Neural progenitor cell (in vitro differentiated cells): Measurements from ENCODE around the gene RPS26. TPM values are rescaled to one million over a fixed set of nuclear protein-coding genes. Genes with fewer than 3 reads are reported as not detected.

ENCODE experiments used
- DNase-seq: peaks from one replicate; pipeline ENCODE4 v3.0.0-alpha.2; 2016; ENCODE audit warnings: low spot score
- H2AFZ ChIP-seq: fragments of 200-600 bp; sonication (generic); replicated peaks from 2 replicates; pipeline ENCODE4 v1.6.1; 2016; ENCODE audit warnings: antibody characterized with exemption
- H3F3A ChIP-seq: fragments of 200-600 bp; sonication (generic); 2 replicates; pipeline ENCODE4 v1.6.1; 2016; ENCODE audit warnings: antibody characterized with exemption, low read depth
- H3K27ac ChIP-seq: fragments of 200-600 bp; sonication (generic); 2 replicates; pipeline ENCODE4 v1.5.1; 2016; ENCODE audit warnings: mild to moderate bottlenecking
- H3K27me3 ChIP-seq: fragments of 200-600 bp; sonication (generic); 2 replicates; pipeline ENCODE4 v1.6.1; 2016; ENCODE audit warnings: mild to moderate bottlenecking, moderate library complexity
- H3K36me3 ChIP-seq: fragments of 200-600 bp; sonication (generic); 2 replicates; pipeline ENCODE4 v1.5.1; 2016
- H3K4me1 ChIP-seq: fragments of 200-600 bp; sonication (generic); 2 replicates; pipeline ENCODE4 v1.6.1; 2016; ENCODE audit warnings: mixed run types
- H3K4me2 ChIP-seq: fragments of 200-600 bp; sonication (generic); 2 replicates; pipeline ENCODE4 v1.6.1; 2016
- H3K4me3 ChIP-seq: fragments of 200-600 bp; sonication (generic); 2 replicates; pipeline ENCODE4 v1.5.1; 2016
- H3K79me2 ChIP-seq: fragments of 200-600 bp; sonication (generic); 2 replicates; pipeline ENCODE4 v1.6.1; 2016; ENCODE audit warnings: low read depth
- H3K9ac ChIP-seq: fragments of 200-600 bp; sonication (generic); 2 replicates; pipeline ENCODE4 v1.6.1; 2016
- H3K9me3 ChIP-seq: fragments of 200-600 bp; sonication (generic); 2 replicates; pipeline ENCODE4 v1.5.1; 2016; ENCODE audit warnings: low read depth
- H4K20me1 ChIP-seq: fragments of 200-600 bp; sonication (generic); 2 replicates; pipeline ENCODE4 v1.6.1; 2016; ENCODE audit warnings: low read depth
- H3K27ac Mint-ChIP-seq: 3 replicates; pipeline ENCODE4 v1.8.0; 2021; ENCODE audit warnings: mixed read lengths
- H3K27me3 Mint-ChIP-seq: 2 replicates; pipeline ENCODE4 v1.8.0; 2022; ENCODE audit warnings: low read depth, mild to moderate bottlenecking, inconsistent platforms, moderate library complexity, mixed read lengths; ENCODE audit not compliant: insufficient read depth
- H3K36me3 Mint-ChIP-seq: 3 replicates; pipeline ENCODE4 v1.8.0; 2021; ENCODE audit warnings: mixed read lengths
- H3K4me1 Mint-ChIP-seq: 3 replicates; pipeline ENCODE4 v1.8.0; 2021; ENCODE audit warnings: mixed read lengths
- H3K4me3 Mint-ChIP-seq: 3 replicates; pipeline ENCODE4 v1.8.0; 2021; ENCODE audit warnings: mild to moderate bottlenecking, moderate library complexity, mixed read lengths
- H3K9me3 Mint-ChIP-seq: 3 replicates; pipeline ENCODE4 v1.8.0; 2020; ENCODE audit warnings: mixed read lengths
- CTCF ChIP-seq: fragments of 200-600 bp; sonication (generic); IDR thresholded peaks from 2 replicates; pipeline ENCODE4 v1.5.1; 2017; ENCODE audit warnings: antibody characterized with exemption, mild to moderate bottlenecking
- EZH2 ChIP-seq: fragments of 200-600 bp; sonication (generic); IDR thresholded peaks from 2 replicates; pipeline ENCODE4 v1.6.1; 2017; ENCODE audit warnings: antibody characterized with exemption, mild to moderate bottlenecking, moderate library complexity
- EZH2phosphoT487 ChIP-seq: fragments of 200-600 bp; sonication (generic); IDR thresholded peaks from 2 replicates; pipeline ENCODE4 v1.6.1; 2017; ENCODE audit warnings: antibody characterized with exemption
- total RNA-seq: library from RNA; depleted of rRNA; stranded (reverse); fragments of >200 nt; gene quantifications from 2 replicates; pipeline ENCODE4 v1.2.3, GENCODE V29; 2015; ENCODE audit warnings: low replicate concordance

RPS26 gene
- total RNA-seq, 1 donor from 2014 or later: 721 TPM

GRCh38 chr12:56013482-56013881 lies 28.2 kb upstream of the RPS26 start:
- no peak overlapping the region for H3K27ac Mint-ChIP-seq
- H3K36me3 ChIP-seq: no peaks in the 10 kb centered on the region
- TF ChIP-seq EZH2 (no peak), EZH2phosphoT487 (no peak), CTCF (no peak)
- no peak overlapping the region for H3K27ac ChIP-seq
- H3K79me2 ChIP-seq: no peaks in the 10 kb centered on the region
- peaks cover 2% of the 10 kb centered on the region for H3K27me3 Mint-ChIP-seq
- no peak overlapping the region for H3K4me3 Mint-ChIP-seq
- H3K36me3 Mint-ChIP-seq: peaks cover 11% of the 10 kb centered on the region
- no peak overlapping the region for H3K4me2 ChIP-seq
- DNase-seq: no peak
- peaks cover 10% of the 10 kb centered on the region for H3K4me1 Mint-ChIP-seq
- no peaks in the 10 kb centered on the region for H3K9me3 Mint-ChIP-seq
- H3K4me3 ChIP-seq: no peak overlapping the region
- H3K27me3 ChIP-seq: no peaks in the 10 kb centered on the region
- H4K20me1 ChIP-seq: no peaks in the 10 kb centered on the region
- H3K4me1 ChIP-seq: peaks cover 4% of the 10 kb centered on the region
- no peaks in the 10 kb centered on the region for H3K9me3 ChIP-seq
- no peak overlapping the region for H3K9ac ChIP-seq
- no peak overlapping the region for H2AFZ ChIP-seq
- H3F3A ChIP-seq: no peaks in the 10 kb centered on the region

DNA sequence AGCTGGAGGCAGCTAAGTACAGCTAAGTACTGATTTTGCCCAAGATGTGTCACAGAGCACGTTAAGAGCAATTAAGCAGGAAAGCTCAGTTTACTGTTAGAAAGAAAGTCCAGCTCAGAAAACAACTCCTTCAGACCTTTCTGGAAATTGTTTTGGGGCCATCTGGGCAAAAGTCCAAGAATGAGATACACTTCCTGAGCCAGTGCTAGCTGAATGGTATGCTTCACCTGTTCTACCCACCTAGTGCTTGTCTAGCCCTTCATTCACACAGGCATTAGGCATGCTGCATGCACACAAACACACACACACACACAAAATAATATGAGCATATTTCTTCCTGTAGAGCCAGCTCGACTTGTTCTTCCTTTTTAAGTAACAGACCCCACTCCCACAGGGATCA lies 27.5 kb upstream of the RPS26 start:
- no peak overlapping the region for H3K27ac ChIP-seq
- H3K4me3 Mint-ChIP-seq: no peak overlapping the region
- H3K27me3 ChIP-seq: no peaks in the 10 kb centered on the region
- TF ChIP-seq EZH2 (no peak), EZH2phosphoT487 (no peak), CTCF (no peak)
- H3K4me3 ChIP-seq: no peak overlapping the region
- H3F3A ChIP-seq: no peaks in the 10 kb centered on the region
- no peak overlapping the region for H3K4me2 ChIP-seq
- H2AFZ ChIP-seq: no peak overlapping the region
- peak overlapping the region; percentile 11 for H3K27ac Mint-ChIP-seq
- no peaks in the 10 kb centered on the region for H3K9me3 Mint-ChIP-seq
- H3K9me3 ChIP-seq: no peaks in the 10 kb centered on the region
- H3K79me2 ChIP-seq: no peaks in the 10 kb centered on the region
- H3K27me3 Mint-ChIP-seq: peaks cover 2% of the 10 kb centered on the region
- H3K4me1 ChIP-seq: peaks cover 4% of the 10 kb centered on the region
- H3K4me1 Mint-ChIP-seq: peaks cover 13% of the 10 kb centered on the region
- no peak for DNase-seq
- peaks cover 11% of the 10 kb centered on the region for H3K36me3 Mint-ChIP-seq
- H4K20me1 ChIP-seq: no peaks in the 10 kb centered on the region
- no peak overlapping the region for H3K9ac ChIP-seq
- no peaks in the 10 kb centered on the region for H3K36me3 ChIP-seq

GRCh38 chr12:56017181-56017580 lies 24.5 kb upstream of the RPS26 start:
- H3K4me3 Mint-ChIP-seq: no peak overlapping the region
- H3K4me2 ChIP-seq: no peak overlapping the region
- peaks cover 9% of the 10 kb centered on the region for H3K36me3 Mint-ChIP-seq
- no peaks in the 10 kb centered on the region for H3K9me3 ChIP-seq
- peaks cover 24% of the 10 kb centered on the region for H3K4me1 ChIP-seq
- peaks cover 27% of the 10 kb centered on the region for H3F3A ChIP-seq
- H3K36me3 ChIP-seq: no peaks in the 10 kb centered on the region
- DNase-seq: no peak
- no peak overlapping the region for H3K4me3 ChIP-seq
- no peak overlapping the region for H3K27ac ChIP-seq
- no peaks in the 10 kb centered on the region for H4K20me1 ChIP-seq
- peaks cover 39% of the 10 kb centered on the region for H3K4me1 Mint-ChIP-seq
- peaks cover 6% of the 10 kb centered on the region for H3K79me2 ChIP-seq
- H3K27me3 ChIP-seq: no peaks in the 10 kb centered on the region
- no peak overlapping the region for H3K9ac ChIP-seq
- no peaks in the 10 kb centered on the region for H3K9me3 Mint-ChIP-seq
- H2AFZ ChIP-seq: no peak overlapping the region
- TF ChIP-seq EZH2phosphoT487 (no peak), EZH2 (no peak), CTCF (no peak)
- H3K27ac Mint-ChIP-seq: no peak overlapping the region
- H3K27me3 Mint-ChIP-seq: peaks cover 6% of the 10 kb centered on the region
